MM.1S (cell line): Measurements from ENCODE around the gene GSTT4.

ENCODE experiments used
- EZH2 ChIP-seq: fragments of 300-600 bp; sonication (generic); optimal IDR thresholded peaks from 2 replicates; pipeline ENCODE3; 2017; ENCODE audit warnings: low read depth, mild to moderate bottlenecking, antibody characterized with exemption, low read length, mixed read lengths
- TF ChIP-seq, protein P1 (sequence below): fragments of 300-600 bp; sonication (generic); IDR thresholded peaks from 2 replicates; pipeline ENCODE4 v1.5.1; 2016; ENCODE audit warnings: antibody characterized with exemption, low read length, mixed read lengths

DNA sequence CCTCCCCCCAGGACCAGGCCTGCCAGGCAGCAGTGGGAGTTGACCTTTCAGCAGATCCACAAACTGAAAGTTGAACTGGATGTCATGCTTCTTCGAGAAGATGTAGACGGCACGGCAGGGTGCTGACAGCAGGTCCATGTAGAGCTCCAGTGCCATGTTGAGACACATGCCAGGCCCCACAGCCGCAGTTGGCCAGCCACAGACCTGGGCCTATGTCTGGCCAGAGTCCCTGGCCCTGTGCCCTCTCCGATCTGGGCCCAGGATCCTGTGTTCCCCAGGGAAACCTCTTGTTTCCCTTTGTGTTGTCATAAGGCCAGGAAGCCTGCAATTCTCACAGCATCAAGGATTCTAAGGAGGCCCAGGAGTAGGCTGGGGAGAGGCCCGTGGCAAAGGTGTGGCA is at the start of gene GSTT4:
- TF ChIP-seq, protein P1, sequence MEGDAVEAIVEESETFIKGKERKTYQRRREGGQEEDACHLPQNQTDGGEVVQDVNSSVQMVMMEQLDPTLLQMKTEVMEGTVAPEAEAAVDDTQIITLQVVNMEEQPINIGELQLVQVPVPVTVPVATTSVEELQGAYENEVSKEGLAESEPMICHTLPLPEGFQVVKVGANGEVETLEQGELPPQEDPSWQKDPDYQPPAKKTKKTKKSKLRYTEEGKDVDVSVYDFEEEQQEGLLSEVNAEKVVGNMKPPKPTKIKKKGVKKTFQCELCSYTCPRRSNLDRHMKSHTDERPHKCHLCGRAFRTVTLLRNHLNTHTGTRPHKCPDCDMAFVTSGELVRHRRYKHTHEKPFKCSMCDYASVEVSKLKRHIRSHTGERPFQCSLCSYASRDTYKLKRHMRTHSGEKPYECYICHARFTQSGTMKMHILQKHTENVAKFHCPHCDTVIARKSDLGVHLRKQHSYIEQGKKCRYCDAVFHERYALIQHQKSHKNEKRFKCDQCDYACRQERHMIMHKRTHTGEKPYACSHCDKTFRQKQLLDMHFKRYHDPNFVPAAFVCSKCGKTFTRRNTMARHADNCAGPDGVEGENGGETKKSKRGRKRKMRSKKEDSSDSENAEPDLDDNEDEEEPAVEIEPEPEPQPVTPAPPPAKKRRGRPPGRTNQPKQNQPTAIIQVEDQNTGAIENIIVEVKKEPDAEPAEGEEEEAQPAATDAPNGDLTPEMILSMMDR: no peak
- TF ChIP-seq EZH2: no peak
